HEK293 (cell line): ENCODE measurements around the gene CEP20.

ENCODE experiments used
- CTCF ChIA-PET: fragments of 350-600 bp; formaldehyde crosslinking; extraction: SDS; loops from one replicate; lab custom pipeline; 2021; ENCODE audit warnings: antibody characterized with exemption; lab: Yijun Ruan, JAX
- POLR2A ChIA-PET: fragments of 300-600 bp; formaldehyde crosslinking; extraction: SDS; loops from one replicate; lab custom pipeline; 2020; ENCODE audit warnings: antibody characterized with exemption, inconsistent platforms; lab: Yijun Ruan, JAX
- H3K27ac ChIP-seq: fragments of 200-500 bp; sonication (Bioruptor generic); 2 replicates; pipeline ENCODE4 v1.5.1; 2014; ENCODE audit warnings: low read depth, low read length, control low read depth, inconsistent platforms; ENCODE audit errors: extremely low read depth
- H3K36me3 ChIP-seq, 2 experiments: fragments of 200-500 bp in 1 of 2; sonication (Bioruptor generic) in 1 of 2; 1 replicate in 1 of 2; 2 replicates in 1 of 2; pipeline ENCODE4 v1.5.1; 2014 to 2017; ENCODE audit warnings: inconsistent platforms in 2 of 2, low read length in 2 of 2; ENCODE audit not compliant: control insufficient read depth in 2 of 2, insufficient read depth in 1 of 2
- H3K4me1 ChIP-seq: fragments of 200-500 bp; sonication (Bioruptor generic); 2 replicates; pipeline ENCODE4 v1.5.1; 2014; ENCODE audit warnings: mild to moderate bottlenecking, low read length, inconsistent platforms; ENCODE audit not compliant: control insufficient read depth, insufficient read depth
- H3K4me3 ChIP-seq: 2 replicates; pipeline ENCODE4 v1.5.1; 2011; ENCODE audit warnings: low read depth, mild to moderate bottlenecking, control low read depth, low read length, moderate library complexity
- H3K9me3 ChIP-seq: fragments of 200-500 bp; sonication (Bioruptor generic); 2 replicates; pipeline ENCODE4 v1.5.1; 2014; ENCODE audit warnings: low read depth, low read length, inconsistent platforms; ENCODE audit not compliant: control insufficient read depth, insufficient read depth
- GLI4 ChIP-seq: fragments of 450-650 bp; formaldehyde crosslinking; IDR thresholded peaks from 2 replicates; pipeline ENCODE4 v1.5.1; 2016; ENCODE audit warnings: missing biosample characterization, missing genetic modification characterization
- MYNN ChIP-seq: fragments of 450-650 bp; formaldehyde crosslinking; IDR thresholded peaks from 2 replicates; pipeline ENCODE4 v1.5.1; 2016; ENCODE audit warnings: missing biosample characterization, missing genetic modification characterization, borderline replicate concordance
- SCRT2 ChIP-seq: fragments of 450-650 bp; formaldehyde crosslinking; IDR thresholded peaks from 2 replicates; pipeline ENCODE4 v1.5.1; 2016; ENCODE audit warnings: missing biosample characterization, missing genetic modification characterization
- ZBTB17 ChIP-seq: fragments of 450-650 bp; formaldehyde crosslinking; IDR thresholded peaks from 2 replicates; pipeline ENCODE4 v1.5.1; 2016; ENCODE audit warnings: missing biosample characterization, missing genetic modification characterization
- ZFP3 ChIP-seq: fragments of 450-650 bp; formaldehyde crosslinking; IDR thresholded peaks from 2 replicates; pipeline ENCODE4 v1.5.1; 2016; ENCODE audit warnings: low read depth, missing biosample characterization, missing genetic modification characterization
- ZFP41 ChIP-seq: fragments of 450-650 bp; formaldehyde crosslinking; IDR thresholded peaks from 2 replicates; pipeline ENCODE4 v1.5.1; 2016; ENCODE audit warnings: missing biosample characterization, missing genetic modification characterization, borderline replicate concordance
- ZNF16 ChIP-seq: fragments of 450-650 bp; formaldehyde crosslinking; IDR thresholded peaks from 2 replicates; pipeline ENCODE4 v1.5.1; 2016; ENCODE audit warnings: low read depth, missing biosample characterization, missing genetic modification characterization
- ZNF26 ChIP-seq: fragments of 450-650 bp; formaldehyde crosslinking; IDR thresholded peaks from 2 replicates; pipeline ENCODE4 v1.5.1; 2016; ENCODE audit warnings: missing biosample characterization, missing genetic modification characterization
- ZNF366 ChIP-seq: fragments of 450-650 bp; formaldehyde crosslinking; conservative IDR thresholded peaks from 2 replicates; pipeline ENCODE4 v1.5.1; 2016; ENCODE audit warnings: missing biosample characterization, missing genetic modification characterization
- ZNF558 ChIP-seq: fragments of 450-650 bp; formaldehyde crosslinking; IDR thresholded peaks from 2 replicates; pipeline ENCODE4 v1.5.1; 2016; ENCODE audit warnings: missing biosample characterization, missing genetic modification characterization
- ZNF623 ChIP-seq: fragments of 450-650 bp; formaldehyde crosslinking; IDR thresholded peaks from 2 replicates; pipeline ENCODE4 v1.5.1; 2016; ENCODE audit warnings: missing biosample characterization, missing genetic modification characterization
- ZNF639 ChIP-seq: fragments of 450-650 bp; formaldehyde crosslinking; IDR thresholded peaks from 2 replicates; pipeline ENCODE4 v1.5.1; 2016; ENCODE audit warnings: missing biosample characterization, missing genetic modification characterization

CEP20 gene

GRCh38 chr16:15915555-15916081, 27.2 kb upstream of the CEP20 start:
- H3K4me1 ChIP-seq, result no peaks in the 10 kb centered on the region
- no peak overlapping the region for H3K27ac ChIP-seq
- no peaks in the 10 kb centered on the region for H3K9me3 ChIP-seq
- CTCF ChIA-PET, result no interaction called here
- TF ChIP-seq ZNF26 (tag by site-specific recombination) (no peak), ZNF639 (tag by site-specific recombination) (no peak), ZFP3 (tag by site-specific recombination) (no peak)
- TF ChIP-seq, all 188 proteins: peak for 0
- Histone ChIP-seq H3K4me3 (no peak overlapping the region), H3K36me3 (no peaks in the 10 kb centered on the region)
- POLR2A ChIA-PET, result no interaction called here

- Histone ChIP-seq H3K9me3 (no peaks in the 10 kb centered on the region), H3K4me3 (no peak overlapping the region), H3K27ac (no peak overlapping the region), H3K4me1 (no peaks in the 10 kb centered on the region), H3K36me3 (no peaks in the 10 kb centered on the region)
- TF ChIP-seq ZNF16 (no peak), MYNN (tag by site-specific recombination) (no peak), GLI4 (no peak), ZNF623 (no peak)
- CTCF ChIA-PET, result interaction anchor here (0.7 kb wide), 1 partner anchor 149 kb away, joined by 6 read pairs; no protein-coding TSS in a partner anchor
- POLR2A ChIA-PET, result no interaction called here
Observed at GRCh38 chr16:15913046-15913698, 24.8 kb upstream of the CEP20 start.

GRCh38 chr16:15911198-15911597, 22.8 kb upstream of the CEP20 start:
- Histone ChIP-seq H3K4me1 (no peaks in the 10 kb centered on the region), H3K9me3 (no peaks in the 10 kb centered on the region), H3K36me3 (no peaks in the 10 kb centered on the region), H3K4me3 (no peak overlapping the region), H3K27ac (no peak overlapping the region)
- ChIA-PET CTCF (no interaction called here), POLR2A (no interaction called here)
- TF ChIP-seq ZFP41 (tag by site-specific recombination) (no peak), ZBTB17 (tag by site-specific recombination) (peak; percentile 76), ZNF366 (tag by site-specific recombination) (peak; percentile 87)

GRCh38 chr16:15907863-15908478, 19.6 kb upstream of the CEP20 start:
- Histone ChIP-seq H3K27ac (no peak overlapping the region), H3K4me3 (no peak overlapping the region), H3K36me3 (no peaks in the 10 kb centered on the region)
- ChIA-PET POLR2A (no interaction called here), CTCF (no interaction called here)
- TF ChIP-seq ZNF558 (tag by site-specific recombination) (no peak), SCRT2 (tag by site-specific recombination) (peak; percentile 69)
- TF ChIP-seq, all 188 proteins: peak for 1
- H3K9me3 ChIP-seq, result no peaks in the 10 kb centered on the region
- H3K4me1 ChIP-seq, result no peaks in the 10 kb centered on the region
